H1 (cell line): ENCODE measurements around the gene MCF2L. TPM values are rescaled to one million over a fixed set of nuclear protein-coding genes. Genes with fewer than 3 reads are reported as not detected.

Experiments
- CTCF ChIA-PET: fragments of 300-600 bp; sonication (Branson Sonifier 250); formaldehyde crosslinking; loops from one replicate; lab custom pipeline; 2021; ENCODE audit not compliant: partially characterized antibody; lab: Charles Lee
- POLR2A ChIA-PET: fragments of 300-600 bp; sonication (Branson Sonifier 250); formaldehyde crosslinking; loops from one replicate; lab custom pipeline; 2021; ENCODE audit warnings: inconsistent platforms; ENCODE audit not compliant: partially characterized antibody; lab: Charles Lee
- DNase-seq, 2 experiments: peaks; one replicate each; pipeline versions ENCODE4 v3.0.0 to v3.0.0-alpha.2; 2010 to 2022; ENCODE audit warnings: low spot score in 2 of 2, low read depth in 1 of 2, mixed read lengths in 1 of 2
- FAIRE-seq: peaks from 2 replicates; lab custom pipeline; 2011; peaks lifted over from hg19 to GRCh38; lab: Jason Lieb, UNC
- H2AFZ ChIP-seq: 2 replicates; pipeline ENCODE4 v1.8.1; 2012; ENCODE audit warnings: low read length, inconsistent platforms
- H2AK5ac ChIP-seq: 2 replicates; pipeline ENCODE4 v1.6.1; 2013; ENCODE audit warnings: low read depth, low read length
- H2BK120ac ChIP-seq: replicated peaks from 2 replicates; pipeline ENCODE3; 2013; ENCODE audit warnings: low read depth, low read length, inconsistent platforms
- H2BK12ac ChIP-seq: 2 replicates; pipeline ENCODE4 v1.6.1; 2013; ENCODE audit warnings: low read depth, low read length
- H2BK15ac ChIP-seq: 2 replicates; pipeline ENCODE4 v1.6.1; 2013; ENCODE audit warnings: low read length
- H2BK20ac ChIP-seq: 2 replicates; pipeline ENCODE4 v1.6.1; 2013; ENCODE audit warnings: low read length
- H2BK5ac ChIP-seq: 2 replicates; pipeline ENCODE4 v1.6.1; 2013; ENCODE audit warnings: low read depth, low read length
- H3K14ac ChIP-seq: 2 replicates; pipeline ENCODE4 v1.6.1; 2013; ENCODE audit warnings: inconsistent platforms; ENCODE audit not compliant: insufficient read length
- H3K18ac ChIP-seq: 2 replicates; pipeline ENCODE4 v1.6.1; 2013; ENCODE audit warnings: low read length; ENCODE audit errors: extremely low read depth
- H3K23ac ChIP-seq: 2 replicates; pipeline ENCODE4 v1.6.1; 2013; ENCODE audit warnings: inconsistent platforms; ENCODE audit not compliant: insufficient read length
- H3K23me2 ChIP-seq: 2 replicates; pipeline ENCODE4 v1.6.1; 2013; ENCODE audit warnings: low read depth, low read length
- H3K27ac ChIP-seq: 2 replicates; pipeline ENCODE4 v1.6.1; 2011; ENCODE audit warnings: low read depth, low read length, inconsistent platforms
- H3K27me3 ChIP-seq, 4 experiments: replicated peaks in 1 of 4; 1 replicate in 1 of 4; 2 replicates in 3 of 4; pipeline versions ENCODE4 v1.6.1 to v1.8.1; 2011 to 2013; ENCODE audit warnings: low read length in 3 of 4, mild to moderate bottlenecking in 3 of 4, inconsistent platforms in 2 of 4, mixed read lengths in 2 of 4, moderate library complexity in 1 of 4; ENCODE audit not compliant: control insufficient read depth in 3 of 4, insufficient read depth in 3 of 4; ENCODE audit errors: extremely low read depth in 1 of 4
- H3K36me3 ChIP-seq, 4 experiments: 2 replicates each; pipeline versions ENCODE4 v1.6.1 to v1.8.1; 2011 to 2013; ENCODE audit warnings: mild to moderate bottlenecking in 4 of 4, low read length in 3 of 4, moderate library complexity in 2 of 4, control low read depth in 1 of 4, inconsistent platforms in 1 of 4; ENCODE audit not compliant: insufficient read depth in 4 of 4, control insufficient read depth in 2 of 4
- H3K4ac ChIP-seq: replicated peaks from 2 replicates; pipeline ENCODE3; 2013; ENCODE audit warnings: low read length, low read depth, mixed read lengths, inconsistent platforms; ENCODE audit not compliant: insufficient read length
- H3K4me1 ChIP-seq, 4 experiments: replicated peaks in 1 of 4; 1 replicate in 1 of 4; 2 replicates in 3 of 4; pipeline versions ENCODE4 v1.6.1 to v1.8.1; 2011 to 2013; ENCODE audit warnings: low read length in 3 of 4, inconsistent platforms in 2 of 4, mixed read lengths in 1 of 4; ENCODE audit not compliant: insufficient read depth in 4 of 4, control insufficient read depth in 3 of 4
- H3K4me2 ChIP-seq, 2 experiments: 2 replicates each; pipeline versions ENCODE4 v1.6.1 to v1.8.1; 2011 to 2013; ENCODE audit warnings: low read depth in 2 of 2, low read length in 2 of 2, control low read depth in 1 of 2, inconsistent platforms in 1 of 2, mild to moderate bottlenecking in 1 of 2; ENCODE audit not compliant: insufficient read depth in 1 of 2
- H3K4me3 ChIP-seq, 4 experiments: fragments of 200-600, 300-600 bp in 1 of 4; sonication (generic), shearing (Covaris generic), sonication (Bioruptor Twin) in 1 of 4; 2 replicates each; pipeline versions ENCODE4 v1.5.1 to v1.8.1; 2011 to 2016; ENCODE audit warnings: low read length in 4 of 4, low read depth in 3 of 4, control low read depth in 2 of 4, inconsistent platforms in 2 of 4, mild to moderate bottlenecking in 2 of 4, mixed read lengths in 1 of 4, moderate library complexity in 1 of 4; ENCODE audit not compliant: insufficient read depth in 2 of 4; ENCODE audit errors: extremely low read depth in 1 of 4
- H3K56ac ChIP-seq: replicated peaks from 2 replicates; pipeline ENCODE3; 2013; ENCODE audit warnings: low read depth, mild to moderate bottlenecking, mixed read lengths, low read length, inconsistent platforms; ENCODE audit not compliant: insufficient read length
- H3K79me1 ChIP-seq: 2 replicates; pipeline ENCODE4 v1.6.1; 2013; ENCODE audit warnings: low read depth, low read length, control low read depth
- H3K79me2 ChIP-seq, 2 experiments: 2 replicates each; pipeline versions ENCODE4 v1.6.1 to v1.8.1; 2012 to 2013; ENCODE audit warnings: low read length in 2 of 2, mild to moderate bottlenecking in 2 of 2, inconsistent platforms in 1 of 2; ENCODE audit not compliant: insufficient read depth in 2 of 2, control insufficient read depth in 1 of 2
- H3K9ac ChIP-seq, 4 experiments: replicated peaks in 1 of 4; 1 replicate in 1 of 4; 2 replicates in 3 of 4; pipeline versions ENCODE4 v1.6.1 to v1.8.1; 2011 to 2013; ENCODE audit warnings: low read depth in 3 of 4, low read length in 3 of 4, control low read depth in 2 of 4, mild to moderate bottlenecking in 2 of 4, moderate library complexity in 2 of 4, inconsistent platforms in 1 of 4; ENCODE audit errors: extremely low read depth in 1 of 4
- H3K9me3 ChIP-seq, 2 experiments: 2 replicates each; pipeline versions ENCODE4 v1.6.1 to v1.8.1; 2012 to 2013; ENCODE audit warnings: mild to moderate bottlenecking in 2 of 2, moderate library complexity in 2 of 2, control low read depth in 1 of 2, inconsistent platforms in 1 of 2, low read depth in 1 of 2, low read length in 1 of 2, mixed read lengths in 1 of 2; ENCODE audit not compliant: insufficient read depth in 2 of 2
- H4K20me1 ChIP-seq, 2 experiments: replicated peaks in 1 of 2; 2 replicates each; pipeline versions ENCODE3 to v1.8.1; 2011 to 2013; ENCODE audit warnings: inconsistent platforms in 2 of 2, low read length in 2 of 2, mild to moderate bottlenecking in 1 of 2; ENCODE audit not compliant: insufficient read depth in 2 of 2, control insufficient read depth in 1 of 2
- H4K5ac ChIP-seq: 2 replicates; pipeline ENCODE4 v1.6.1; 2013; ENCODE audit warnings: low read length, low read depth, mixed read lengths, inconsistent platforms; ENCODE audit not compliant: insufficient read length
- H4K8ac ChIP-seq: 2 replicates; pipeline ENCODE4 v1.8.0; 2013; ENCODE audit warnings: mild to moderate bottlenecking, moderate library complexity, low read length, inconsistent platforms; ENCODE audit not compliant: insufficient read depth; ENCODE audit errors: extremely low read depth
- H4K91ac ChIP-seq: replicated peaks from 2 replicates; pipeline ENCODE3; 2013; ENCODE audit warnings: low read length, mixed read lengths, inconsistent platforms; ENCODE audit not compliant: insufficient read length
- ATF2 ChIP-seq: IDR thresholded peaks from 2 replicates; pipeline ENCODE4 v1.6.1; 2012; ENCODE audit warnings: low read length, inconsistent platforms
- CBX8 ChIP-seq: fragments of 300-800, 300-1000 bp; sonication (generic); IDR thresholded peaks from 2 replicates; pipeline ENCODE4 v1.7.1; 2016; ENCODE audit warnings: low read depth, low read length, borderline replicate concordance
- CEBPB ChIP-seq: IDR thresholded peaks from 2 replicates; pipeline ENCODE4 v1.6.1; 2012; ENCODE audit warnings: low read depth, low read length
- CREB1 ChIP-seq: IDR thresholded peaks from 2 replicates; pipeline ENCODE4 v1.6.1; 2012; ENCODE audit warnings: inconsistent platforms
- KDM1A ChIP-seq: fragments of 200-600, 300-600 bp; sonication (generic); IDR thresholded peaks from 2 replicates; pipeline ENCODE4 v1.7.1; 2016; ENCODE audit warnings: mild to moderate bottlenecking, low read length, borderline replicate concordance
- KDM4A ChIP-seq: IDR thresholded peaks from one replicate; pipeline ENCODE4 v1.7.1; 2012; ENCODE audit warnings: low read depth, mild to moderate bottlenecking, moderate library complexity, low read length, inconsistent platforms; ENCODE audit not compliant: severe bottlenecking
- POLR2A ChIP-seq, 2 experiments: IDR thresholded peaks; 1 replicate in 1 of 2; 2 replicates in 1 of 2; pipeline ENCODE4 v1.6.1; 2011; ENCODE audit warnings: low read depth in 2 of 2, low read length in 2 of 2, mild to moderate bottlenecking in 2 of 2; ENCODE audit errors: control extremely low read depth in 1 of 2
- RFX5 ChIP-seq: IDR thresholded peaks from 2 replicates; pipeline ENCODE4 v1.6.1; 2011; ENCODE audit warnings: low read depth, low read length, improper control_type of control experiment, borderline replicate concordance
- SIRT6 ChIP-seq: IDR thresholded peaks from one replicate; pipeline ENCODE4 v1.7.1; 2012; ENCODE audit warnings: low read length, inconsistent platforms
- SIX5 ChIP-seq: IDR thresholded peaks from 2 replicates; pipeline ENCODE4 v1.6.1; 2011; ENCODE audit warnings: mild to moderate bottlenecking, low read depth, low read length
- SRF ChIP-seq: IDR thresholded peaks from 2 replicates; pipeline ENCODE4 v1.6.1; 2011; ENCODE audit warnings: mild to moderate bottlenecking, low read depth, low read length, moderate library complexity
- TBP ChIP-seq: IDR thresholded peaks from 2 replicates; pipeline ENCODE4 v1.6.1; 2011; ENCODE audit warnings: low read depth, low read length, improper control_type of control experiment
- WGBS, 2 experiments: shearing (Covaris generic) in 1 of 2; methylation state at CpG; one replicate each; pipeline versions ENCODE4 v1.1.6 to v1.1.7; 2013 to 2015; ENCODE audit warnings: low lambda C conversion rate in 2 of 2, mixed read lengths in 2 of 2, inconsistent platforms in 1 of 2, low coverage in 1 of 2, missing lambda C conversion rate in 1 of 2; ENCODE audit not compliant: insufficient replicate concordance in 2 of 2, insufficient coverage in 1 of 2, insufficient read length in 1 of 2; ENCODE audit errors: extremely low coverage in 1 of 2, missing lambda C conversion rate in 1 of 2; 5-methylcytosine and 5-hydroxymethylcytosine counted together
- polyA plus RNA-seq, 7 experiments: library from polyadenylated mRNA; depleted of rRNA in 3 of 7; stranded (reverse) in 5 of 7; unstranded in 2 of 7; fragments of >200 nt in 5 of 7; fragments of 200-250 nt in 2 of 7; gene quantifications; 1 replicate in 5 of 7; 2 replicates in 1 of 7; 4 replicates in 1 of 7; pipeline versions ENCODE4 v1.2.1 to v1.2.3, GENCODE V29; 2011 to 2013; ENCODE audit warnings: missing spikeins in 2 of 7, mixed read lengths in 2 of 7
- total RNA-seq: library from RNA; stranded (reverse); fragmentation: NEBNext Ultra II Directional; extraction: Animal tissue kit (Norgen Biotek cat#: 25700); gene quantifications from 2 replicates; pipeline ENCODE4 v1.2.1, GENCODE V29; 2021

Gene MCF2L
- total and polyA plus RNA-seq, 2 of the 8 experiments (the other 6 are each of a cell fraction or from before 2014, with no cell fraction given) = 10.1 to 24.4 TPM

GRCh38 chr13:113082198-113083021, 113.4 kb downstream of the MCF2L start:
- Histone ChIP-seq H3K36me3 (peaks cover 0 to 1% (median 0%) of the 10 kb centered on the region in 4 experiments; a peak in 3 of 8 replicates), H3K18ac (no peak overlapping the region), H2BK12ac (no peak overlapping the region), H3K23me2 (no peaks in the 10 kb centered on the region), H4K8ac (no peak overlapping the region), H2BK20ac (no peak overlapping the region), H3K79me1 (no peaks in the 10 kb centered on the region), H2AFZ (no peak overlapping the region), H3K4me1 (no peaks in the 10 kb centered on the region), H4K20me1 (no peaks in the 10 kb centered on the region), H3K4me2 (no peak overlapping the region), H3K9me3 (no peaks in the 10 kb centered on the region), H3K4ac (no peak overlapping the region), H2AK5ac (no peak overlapping the region), H3K79me2 (no peaks in the 10 kb centered on the region), H3K9ac (no peak overlapping the region), H3K23ac (no peak overlapping the region), H2BK15ac (no peak overlapping the region), H3K56ac (no peak overlapping the region), H4K91ac (no peak overlapping the region), H2BK120ac (no peak overlapping the region), H3K27me3 (no peaks in the 10 kb centered on the region), H2BK5ac (no peak overlapping the region), H3K27ac (no peak overlapping the region), H4K5ac (no peak overlapping the region), H3K14ac (no peak overlapping the region), H3K4me3 (no peak overlapping the region)
- CTCF ChIA-PET = interaction anchor here (1.2 to 1.9 kb wide), 4 partner anchors 12 to 139 kb away, joined by 3 to 6 read pairs (median 4); no protein-coding TSS in a partner anchor
- POLR2A ChIA-PET = interaction anchor here (0.6 kb wide), 1 partner anchor 497 kb away, joined by 3 read pairs; no protein-coding TSS in a partner anchor
- FAIRE-seq (no peak), DNase-seq (no peak)
- 88% methylated on average over 26 of the region's 26 CpGs; no CpG with 5 or more reads in 1 of the 2 experiments for WGBS, 2 experiments
- TF ChIP-seq CBX8 (no peak), CEBPB (no peak), SRF (no peak), SIX5 (no peak), KDM4A (no peak), ATF2 (no peak), POLR2A (IDR thresholded peaks at IDR 0.05; ENCODE audit: control extremely low read depth in 1 of 2, low read depth in 2 of 2, low read length in 2 of 2) (no peak), TBP (no peak), SIRT6 (no peak), KDM1A (no peak), CREB1 (no peak), RFX5 (no peak)
